ENCODE data around the gene FAM222A.

FAM222A gene

DNA sequence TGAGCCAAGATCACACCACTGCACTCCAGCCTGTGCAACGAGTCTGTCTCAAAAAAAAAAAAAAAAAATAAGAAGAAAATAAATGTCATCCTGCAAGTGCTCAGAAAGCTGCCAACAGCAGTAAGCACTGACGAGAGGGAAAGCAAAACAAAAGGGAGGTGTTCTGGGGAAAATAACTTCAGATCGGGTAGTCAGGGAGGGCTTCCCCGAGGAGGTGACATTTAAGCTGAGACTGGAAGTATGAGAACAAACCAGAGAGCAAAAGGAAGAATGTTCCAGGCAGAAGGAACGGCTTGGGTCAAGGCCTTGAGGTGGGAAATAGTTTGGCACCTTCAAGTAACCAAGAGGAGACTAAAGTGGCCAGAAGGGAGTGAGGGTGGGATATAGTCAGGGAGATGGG is 4.7 kb upstream of the FAM222A start:
- Mint-ChIP-seq H3K36me3 (ENCODE audit: insufficient read depth) (no peaks in the 10 kb centered on the region), H3K27ac (ENCODE audit: low read depth) (no peak overlapping the region), H3K4me1 (no peaks in the 10 kb centered on the region), H3K4me3 (no peak overlapping the region), H3K27me3 (peaks cover 39% of the 10 kb centered on the region), H3K9me3 (no peaks in the 10 kb centered on the region)
- no peak for ATAC-seq (replicated peaks; ENCODE audit: extremely low read depth, poor library complexity, severe bottlenecking)
- DNase-seq (ENCODE audit: low spot score in 2 of 2), result no peak

- no peak for ATAC-seq (replicated peaks; ENCODE audit: extremely low read depth, poor library complexity, severe bottlenecking)
- H3K4me1 Mint-ChIP-seq, result no peaks in the 10 kb centered on the region
- no peaks in the 10 kb centered on the region for H3K36me3 Mint-ChIP-seq (ENCODE audit: insufficient read depth)
- H3K9me3 Mint-ChIP-seq, result no peaks in the 10 kb centered on the region
- no peak for DNase-seq (ENCODE audit: low spot score in 2 of 2)
- no peak overlapping the region for H3K27ac Mint-ChIP-seq (ENCODE audit: low read depth)
- H3K27me3 Mint-ChIP-seq, result peaks cover 35% of the 10 kb centered on the region
- H3K4me3 Mint-ChIP-seq, result no peak overlapping the region
Measured at GRCh38 chr12:109709401-109709991, 4.1 kb upstream of the FAM222A start.

- Mint-ChIP-seq H3K4me1 (no peaks in the 10 kb centered on the region), H3K9me3 (no peaks in the 10 kb centered on the region), H3K4me3 (no peak overlapping the region), H3K36me3 (ENCODE audit: insufficient read depth) (no peaks in the 10 kb centered on the region), H3K27ac (ENCODE audit: low read depth) (no peak overlapping the region), H3K27me3 (peaks cover 35% of the 10 kb centered on the region)
- ATAC-seq (replicated peaks; ENCODE audit: extremely low read depth, poor library complexity, severe bottlenecking) (no peak), DNase-seq (ENCODE audit: low spot score in 2 of 2) (no peak)
Measured at GRCh38 chr12:109710205-109710746, 3.3 kb upstream of the FAM222A start.

- H3K27me3 Mint-ChIP-seq, result peaks cover 29% of the 10 kb centered on the region
- DNase-seq (ENCODE audit: low spot score in 2 of 2), result no peak
- ATAC-seq (replicated peaks; ENCODE audit: extremely low read depth, poor library complexity, severe bottlenecking), result no peak
- H3K9me3 Mint-ChIP-seq, result no peaks in the 10 kb centered on the region
- H3K4me1 Mint-ChIP-seq, result no peaks in the 10 kb centered on the region
- H3K27ac Mint-ChIP-seq (ENCODE audit: low read depth), result no peak overlapping the region
- no peaks in the 10 kb centered on the region for H3K36me3 Mint-ChIP-seq (ENCODE audit: insufficient read depth)
- no peak overlapping the region for H3K4me3 Mint-ChIP-seq
Measured at GRCh38 chr12:109710747-109711595, 2.7 kb upstream of the FAM222A start.

DNA sequence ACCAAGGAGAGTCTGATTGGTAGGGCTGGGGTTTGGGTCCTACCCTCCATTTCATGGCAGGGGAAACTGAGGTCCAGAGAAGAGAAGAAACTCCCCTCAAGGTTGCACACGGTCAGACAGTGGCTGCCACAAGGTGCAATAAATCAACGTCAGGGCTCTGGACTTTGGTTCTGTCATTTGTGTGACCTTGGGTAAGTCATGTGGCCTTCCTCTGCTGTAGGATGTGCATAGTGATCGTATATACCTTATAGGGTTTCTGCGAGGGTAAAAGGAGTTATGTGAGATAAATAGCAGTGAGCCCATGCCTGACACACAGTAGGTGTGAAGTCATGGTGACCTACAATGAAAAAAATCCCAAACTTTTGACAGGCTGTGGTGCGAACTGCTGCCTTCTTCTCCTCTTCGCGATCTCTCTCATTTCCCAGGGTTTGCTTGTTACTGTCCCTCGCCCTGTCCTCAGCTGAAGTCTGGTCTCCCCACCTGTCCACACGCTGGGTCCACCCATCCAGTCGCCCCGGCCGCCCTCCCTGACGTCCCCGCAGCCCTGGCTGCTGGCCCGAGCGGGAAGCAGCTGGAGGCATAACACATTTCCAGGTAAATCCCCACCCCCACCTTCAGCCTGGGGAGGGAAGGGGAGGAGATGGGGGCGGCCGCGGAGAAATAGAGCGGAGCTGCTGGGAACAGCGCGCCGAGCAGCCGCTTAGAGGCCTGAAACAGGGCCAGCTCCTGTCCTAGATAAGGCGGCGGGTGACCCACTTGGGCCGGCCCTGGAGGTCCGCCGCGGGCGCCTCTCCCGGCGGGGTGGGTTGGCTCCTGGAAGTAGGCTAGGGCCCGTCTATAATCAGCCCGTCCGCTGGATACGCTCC is 1.8 kb upstream of the FAM222A start:
- Mint-ChIP-seq H3K27me3 (peaks cover 26% of the 10 kb centered on the region), H3K4me3 (no peak overlapping the region)

GRCh38 chr12:109714141-109714912 is 702 bp downstream of the FAM222A start:
- ATAC-seq (replicated peaks; ENCODE audit: extremely low read depth, poor library complexity, severe bottlenecking) (peak; percentile 7), DNase-seq (ENCODE audit: low spot score in 2 of 2) (peak; percentile 32 to 38)
- Mint-ChIP-seq H3K27me3 (peaks cover 26% of the 10 kb centered on the region), H3K4me1 (no peaks in the 10 kb centered on the region), H3K36me3 (ENCODE audit: insufficient read depth) (peaks cover 2% of the 10 kb centered on the region), H3K27ac (ENCODE audit: low read depth) (no peak overlapping the region), H3K4me3 (peak overlapping the region; percentile 65), H3K9me3 (no peaks in the 10 kb centered on the region)

More for the DNA sequence above, 1.8 kb upstream of the FAM222A start:
- Mint-ChIP-seq H3K4me1 (no peaks in the 10 kb centered on the region), H3K9me3 (no peaks in the 10 kb centered on the region), H3K36me3 (ENCODE audit: insufficient read depth) (peaks cover 2% of the 10 kb centered on the region), H3K27ac (ENCODE audit: low read depth) (no peak overlapping the region)
- ATAC-seq (replicated peaks; ENCODE audit: extremely low read depth, poor library complexity, severe bottlenecking), result no peak
- DNase-seq (ENCODE audit: low spot score in 2 of 2), result no peak

- Mint-ChIP-seq H3K9me3 (no peaks in the 10 kb centered on the region), H3K27ac (ENCODE audit: low read depth) (no peak overlapping the region), H3K4me1 (no peaks in the 10 kb centered on the region), H3K4me3 (peak overlapping the region; percentile 65), H3K27me3 (peaks cover 21% of the 10 kb centered on the region), H3K36me3 (ENCODE audit: insufficient read depth) (peaks cover 2% of the 10 kb centered on the region)
- ATAC-seq (replicated peaks; ENCODE audit: extremely low read depth, poor library complexity, severe bottlenecking) (no peak), DNase-seq (ENCODE audit: low spot score in 2 of 2) (no peak)
Measured at GRCh38 chr12:109714913-109715244, 1.3 kb downstream of the FAM222A start.

GRCh38 chr12:109715310-109716091 is 1.9 kb downstream of the FAM222A start:
- Mint-ChIP-seq H3K27me3 (peaks cover 15% of the 10 kb centered on the region), H3K4me3 (peak overlapping the region; percentile 65), H3K27ac (ENCODE audit: low read depth) (no peak overlapping the region), H3K36me3 (ENCODE audit: insufficient read depth) (peaks cover 3% of the 10 kb centered on the region), H3K9me3 (no peaks in the 10 kb centered on the region), H3K4me1 (no peaks in the 10 kb centered on the region)
- ATAC-seq (replicated peaks; ENCODE audit: extremely low read depth, poor library complexity, severe bottlenecking), result no peak
- DNase-seq (ENCODE audit: low spot score in 2 of 2), result no peak

- ATAC-seq (replicated peaks; ENCODE audit: extremely low read depth, poor library complexity, severe bottlenecking) (no peak), DNase-seq (ENCODE audit: low spot score in 2 of 2) (no peak)
- Mint-ChIP-seq H3K4me3 (peak overlapping the region; percentile 65), H3K36me3 (ENCODE audit: insufficient read depth) (peaks cover 3% of the 10 kb centered on the region), H3K27ac (ENCODE audit: low read depth) (no peak overlapping the region), H3K27me3 (peaks cover 9% of the 10 kb centered on the region), H3K9me3 (no peaks in the 10 kb centered on the region), H3K4me1 (no peaks in the 10 kb centered on the region)
Measured at GRCh38 chr12:109716092-109716479, 2.5 kb downstream of the FAM222A start.

DNA sequence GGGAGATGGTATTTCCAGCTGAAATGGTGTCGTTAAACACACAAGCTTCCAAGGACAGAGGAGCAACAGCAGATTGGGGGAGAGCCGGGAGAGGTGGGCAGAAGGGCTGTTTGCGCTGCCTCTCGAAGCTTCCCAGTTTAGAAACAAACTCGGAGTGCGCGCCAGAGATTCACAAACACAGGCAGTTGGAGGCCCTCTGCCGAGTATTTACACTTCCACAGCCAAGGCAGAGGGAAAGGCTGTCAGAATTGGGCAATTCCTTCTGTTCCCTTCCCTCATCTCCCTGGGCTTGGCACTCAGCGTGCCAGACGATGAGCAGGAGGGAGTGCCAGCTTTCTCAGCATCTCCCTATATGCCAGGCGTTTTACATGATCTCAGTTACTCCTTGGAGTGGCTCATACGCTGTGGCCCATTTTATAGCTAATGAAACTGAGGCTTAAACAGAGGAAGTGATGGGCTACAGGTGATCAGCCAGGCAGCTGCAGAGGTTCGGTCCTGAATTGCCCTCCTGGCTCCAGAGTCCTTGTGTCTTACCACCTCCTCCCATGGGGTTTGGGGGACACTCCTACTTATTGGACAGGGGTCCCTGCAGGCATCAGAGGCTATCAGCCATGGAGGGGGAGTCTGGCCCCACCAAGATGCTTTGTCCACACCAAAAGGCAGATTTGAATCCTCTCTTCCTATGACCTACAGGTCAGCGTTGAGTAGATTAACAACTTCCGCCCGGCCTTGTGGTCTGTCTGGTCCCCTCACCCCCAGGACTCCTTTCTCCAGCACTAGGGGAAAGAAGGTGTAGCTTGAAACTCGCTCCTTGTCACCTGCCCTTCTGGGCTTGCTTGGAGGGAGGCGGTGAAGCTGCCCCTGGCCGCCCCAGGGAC is 3.1 kb downstream of the FAM222A start:
- Mint-ChIP-seq H3K9me3 (no peaks in the 10 kb centered on the region), H3K27me3 (peaks cover 2% of the 10 kb centered on the region), H3K36me3 (ENCODE audit: insufficient read depth) (peaks cover 3% of the 10 kb centered on the region), H3K27ac (ENCODE audit: low read depth) (no peak overlapping the region), H3K4me3 (no peak overlapping the region), H3K4me1 (no peaks in the 10 kb centered on the region)
- no peak for DNase-seq (ENCODE audit: low spot score in 2 of 2)
- ATAC-seq (replicated peaks; ENCODE audit: extremely low read depth, poor library complexity, severe bottlenecking), result no peak
